DMS153 treated with DMSO at 0.1 percent for 48 hours (cell line): ENCODE data around the gene PXK.

Source experiments
- DNase-seq: peaks from one replicate; lab custom pipeline; 2025; ENCODE audit not compliant: unreplicated experiment; lab: John Stamatoyannopoulos, UW

The PXK gene

DNA sequence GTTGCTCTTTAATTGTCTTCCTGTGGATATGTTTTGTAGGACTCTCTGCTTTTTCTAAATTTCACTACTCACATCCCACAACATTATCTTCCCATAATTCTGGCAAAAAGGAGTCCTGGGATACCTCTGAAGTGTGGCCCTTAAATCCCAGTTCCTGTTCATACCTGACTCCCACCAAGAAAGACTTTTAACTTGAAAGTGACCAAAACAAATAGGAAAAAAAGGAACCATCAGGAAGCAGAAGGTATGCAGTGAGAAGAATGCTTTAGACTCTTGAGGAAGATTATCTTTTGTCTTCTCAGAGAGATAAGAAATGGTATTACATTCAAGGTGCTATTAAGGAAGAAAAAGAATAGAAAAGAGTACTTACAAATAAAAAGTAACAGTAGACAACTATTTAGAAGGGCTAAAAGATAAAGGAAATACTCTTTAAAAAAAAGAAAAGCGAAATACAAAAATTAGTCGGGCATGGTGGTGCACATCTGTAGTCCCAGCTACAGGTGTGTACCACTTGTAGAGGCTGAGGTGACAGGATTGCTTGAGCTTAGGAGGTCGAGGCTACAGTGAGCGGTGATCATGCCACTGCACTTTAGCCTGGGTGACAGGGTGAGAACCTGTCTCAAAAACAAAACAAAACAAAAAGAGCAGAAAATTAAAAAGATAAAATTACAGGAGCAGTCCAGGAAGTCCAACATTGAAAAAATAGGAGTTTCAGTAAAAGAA, 46.8 kb downstream of the PXK start:
- DNase-seq: no peak

GRCh38 chr3:58383476-58383875, 50.8 kb downstream of the PXK start:
- no peak for DNase-seq

DNA sequence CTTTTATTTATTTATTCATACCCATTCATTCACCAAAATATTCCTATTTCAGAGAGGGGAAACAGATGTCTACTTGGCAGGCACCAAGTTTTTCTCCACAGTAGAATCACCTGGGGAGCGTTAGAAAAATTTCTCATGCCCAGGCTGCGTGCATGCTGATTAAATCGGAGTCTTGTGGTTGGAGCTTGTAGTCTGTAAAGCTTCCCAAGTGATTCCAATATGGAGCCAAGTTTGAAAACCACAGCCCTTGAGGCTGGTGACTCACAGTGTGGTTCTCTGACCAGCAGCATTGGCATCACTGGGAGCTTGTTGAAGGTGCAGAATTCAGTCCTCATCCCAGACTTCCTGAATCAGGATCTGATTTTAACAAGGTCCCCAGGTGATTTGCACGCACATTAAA, 51.2 kb downstream of the PXK start:
- DNase-seq: no peak

- DNase-seq: no peak
Observed at GRCh38 chr3:58384381-58385090, 51.8 kb downstream of the PXK start.

DNA sequence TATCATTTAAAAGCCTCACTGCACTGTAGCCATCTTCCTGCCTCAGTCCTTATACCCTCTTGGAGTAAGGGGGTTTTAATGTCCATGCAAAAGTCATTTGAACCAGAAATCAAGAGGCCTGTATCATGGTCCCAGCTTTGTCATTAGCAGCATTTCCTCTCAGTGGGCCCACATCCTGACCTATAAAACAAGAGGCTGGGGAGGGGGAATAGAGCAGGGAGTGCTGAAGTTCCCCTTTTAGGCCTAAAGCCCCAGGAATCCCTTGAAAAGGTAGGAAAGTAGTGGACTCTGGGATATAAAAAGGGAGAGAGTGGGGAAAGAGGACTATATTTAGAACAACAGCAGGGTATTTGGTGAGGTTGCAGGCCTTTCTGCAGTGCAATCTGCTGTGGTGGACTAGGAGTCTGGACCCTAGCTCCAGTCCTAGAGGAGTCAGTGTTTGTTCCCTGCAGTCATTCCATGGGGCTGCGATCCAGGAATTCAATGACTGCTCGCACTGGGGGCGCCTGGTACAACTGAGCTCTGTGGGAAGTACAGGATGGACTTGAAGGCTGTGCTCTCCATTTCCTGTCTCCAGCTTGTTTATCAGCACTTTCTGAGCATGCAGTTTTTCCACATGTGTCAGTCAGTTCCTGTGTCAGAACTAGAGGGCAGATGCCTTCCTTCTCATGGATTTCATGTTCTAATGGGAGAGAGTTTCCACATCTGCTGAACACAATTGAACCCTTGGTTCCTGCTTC, 54.1 kb downstream of the PXK start:
- no peak for DNase-seq

GRCh38 chr3:58387650-58388546, 55.2 kb downstream of the PXK start:
- DNase-seq: no peak

DNA sequence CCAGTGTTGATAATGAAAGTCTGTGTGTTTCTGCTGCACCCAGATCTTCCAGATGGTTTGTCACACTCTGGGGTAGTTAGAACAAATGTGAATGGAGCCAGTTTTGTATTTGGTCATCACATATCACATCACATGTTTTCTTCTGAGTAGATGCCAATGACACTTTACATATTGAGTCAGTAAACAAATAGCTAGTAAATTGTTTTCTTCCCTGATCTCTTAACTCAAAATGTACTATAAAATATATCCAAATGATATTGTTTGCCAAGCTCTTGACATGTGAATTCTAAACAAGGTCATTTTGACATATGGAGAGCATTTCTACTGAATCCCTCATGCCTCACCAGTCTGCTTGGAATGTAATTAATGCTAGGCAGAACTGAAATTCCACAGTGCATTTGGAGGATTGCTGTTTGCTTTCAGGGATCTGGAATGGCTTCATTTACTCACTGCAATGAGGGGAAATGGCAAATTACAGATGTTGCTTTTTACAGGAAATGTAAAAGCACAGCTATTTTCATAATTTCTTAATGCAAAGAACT, 55.9 kb downstream of the PXK start:
- DNase-seq: no peak

- DNase-seq: no peak
Observed at GRCh38 chr3:58391156-58391865, 58.6 kb downstream of the PXK start.

- DNase-seq: no peak
Observed at GRCh38 chr3:58392181-58392580, 59.5 kb downstream of the PXK start.

- no peak for DNase-seq
Observed at GRCh38 chr3:58394339-58394738, 61.6 kb downstream of the PXK start.

GRCh38 chr3:58398669-58399333, 66.1 kb downstream of the PXK start:
- no peak for DNase-seq

DNA sequence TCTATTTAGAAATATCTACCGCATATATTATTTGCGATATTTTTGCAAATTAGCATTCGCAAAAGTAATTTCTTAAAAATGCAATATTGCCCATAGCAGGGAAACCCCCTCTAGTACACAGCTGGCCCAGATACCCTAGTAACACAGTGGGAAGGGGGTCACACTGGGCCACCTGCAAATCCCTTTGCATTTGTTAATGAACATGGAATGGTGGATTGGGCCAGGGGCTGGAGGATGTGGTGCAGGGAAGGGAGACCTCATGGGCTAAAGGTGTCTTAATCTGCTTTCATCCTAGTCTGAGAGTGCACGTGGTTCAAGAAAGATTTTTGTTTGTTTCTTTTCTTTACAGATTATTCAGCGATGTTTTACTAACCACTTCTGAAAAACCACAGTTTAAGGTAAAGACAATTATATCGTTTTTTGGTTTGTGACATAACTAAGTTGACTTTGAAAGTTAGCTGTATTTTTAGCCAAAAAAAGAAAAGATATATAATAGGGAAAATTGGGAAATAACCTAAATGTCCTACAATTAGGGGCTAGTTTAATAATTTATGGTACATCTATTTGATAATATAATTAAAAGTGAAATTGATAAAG, 70.9 kb downstream of the PXK start:
- no peak for DNase-seq

DNA sequence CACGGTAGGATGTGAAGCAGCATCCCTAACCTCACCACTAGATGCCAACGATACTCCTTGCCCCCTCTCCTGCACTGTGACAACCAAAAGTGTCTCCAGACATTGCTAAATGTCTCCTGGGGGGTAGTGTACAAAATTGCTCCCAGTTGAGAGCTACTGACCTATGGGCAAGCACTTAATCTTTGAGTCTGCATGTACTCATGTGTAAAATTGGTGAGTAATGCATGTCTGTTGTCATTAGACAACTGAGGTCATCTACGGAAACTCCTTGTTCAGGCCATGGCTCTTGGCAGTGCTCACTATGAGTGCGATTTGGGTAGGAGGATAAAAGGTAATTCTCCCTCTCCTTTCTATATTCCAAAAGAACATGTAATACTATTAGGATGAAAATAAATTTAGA, 71.7 kb downstream of the PXK start:
- no peak for DNase-seq

GRCh38 chr3:58408906-58409305, 76.2 kb downstream of the PXK start:
- no peak for DNase-seq

- DNase-seq: no peak
Observed at GRCh38 chr3:58409663-58410062, 77.0 kb downstream of the PXK start.

DNA sequence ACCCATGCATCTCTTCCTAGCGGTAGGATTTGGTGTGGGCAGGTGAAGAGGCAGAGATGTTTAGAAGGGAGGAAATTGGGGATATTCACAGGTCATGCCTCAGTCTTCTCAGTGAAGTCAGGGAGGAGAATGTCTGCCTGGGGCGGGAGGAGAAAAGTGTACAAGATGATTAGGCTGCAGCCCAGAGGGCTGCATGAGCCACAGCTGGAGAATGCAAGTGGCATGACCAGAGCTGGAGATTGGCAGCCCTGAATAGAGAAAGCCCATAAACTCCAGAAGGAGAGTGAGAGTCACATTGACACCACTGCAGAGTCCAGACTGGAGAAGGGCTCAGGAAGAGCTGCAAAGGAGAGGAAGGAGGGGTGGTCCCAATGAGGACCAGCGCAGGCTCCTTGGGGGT, 78.3 kb downstream of the PXK start:
- no peak for DNase-seq

DNA sequence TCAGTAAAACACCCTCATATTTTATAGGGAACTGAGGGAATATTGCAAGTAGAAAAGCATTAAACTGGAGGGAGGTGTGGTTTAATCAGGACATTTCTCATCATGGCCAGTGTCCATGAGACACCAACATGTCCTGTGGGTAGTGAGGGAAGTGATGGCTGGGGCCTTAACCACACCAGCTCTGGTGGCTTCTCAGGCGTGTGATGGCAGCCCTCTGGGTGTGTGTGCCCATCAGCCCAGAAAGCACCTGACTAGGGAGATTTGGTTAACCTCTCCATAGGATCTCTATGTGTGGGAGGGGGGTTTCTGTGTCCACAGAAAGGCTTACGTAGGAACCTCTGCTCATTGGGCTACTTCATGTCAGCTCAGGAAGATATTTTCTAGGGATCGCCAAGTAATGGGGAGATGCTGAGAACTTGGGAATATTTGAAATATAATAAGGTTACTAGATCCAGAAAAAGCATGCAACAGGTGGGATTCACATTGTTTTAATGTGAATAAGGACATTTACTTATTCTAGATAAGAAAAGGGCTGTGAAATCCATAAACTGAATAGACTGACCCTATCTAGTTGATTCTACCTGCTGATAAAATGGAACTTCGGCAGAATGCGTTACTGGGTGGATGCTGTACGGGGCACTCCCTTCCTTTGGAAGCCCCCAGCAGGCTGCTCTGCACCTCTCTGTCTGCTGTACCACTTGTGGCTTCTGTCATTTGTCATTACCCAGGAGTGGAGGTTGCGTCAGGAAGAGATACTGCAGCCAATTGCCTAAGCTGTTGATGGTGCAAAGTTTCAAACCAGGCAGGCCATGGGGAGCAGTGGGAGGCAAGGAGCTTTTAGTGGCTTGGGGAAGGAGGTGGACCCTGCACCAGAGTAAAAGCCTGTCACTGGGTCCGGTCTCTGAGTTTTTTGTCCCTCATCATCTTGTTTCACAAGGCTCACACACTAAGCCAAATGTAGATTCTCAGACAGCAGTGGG, 79.4 kb downstream of the PXK start:
- no peak for DNase-seq
